K562 (cell line): ENCODE measurements around the gene LRMDA. TPM values are rescaled to one million over a fixed set of nuclear protein-coding genes. Genes with fewer than 3 reads are reported as not detected.

Experiments used
- ATAC-seq: fragments of 200-7000 bp; cut with Tn5 transposase; 3 replicates; pipeline ENCODE4 v1.9.1; 2020; ENCODE audit warnings: moderate library complexity
- BruUV-seq: library from RNA; stranded (reverse); fragments of 400-500 nt; replicated peaks from 2 replicates; lab custom pipeline; 2021; lab: Mats Ljungman, UMichigan
- CTCF ChIA-PET: fragments of 300-600 bp; formaldehyde crosslinking; extraction: SDS; loops from one replicate; lab custom pipeline; 2021; ENCODE audit warnings: low intra/inter-chr PET ratio; lab: Yijun Ruan, JAX
- POLR2A ChIA-PET: fragments of 300-600, 350-650 bp; sonication (Branson Sonifier 250); formaldehyde crosslinking; extraction: SDS; loops from one replicate; lab custom pipeline; 2021; ENCODE audit warnings: antibody characterized with exemption, inconsistent platforms; lab: Yijun Ruan, JAX
- DNase-seq, 4 experiments: peaks; one replicate each; pipeline versions ENCODE4 v3.0.0 to v3.0.0-alpha.2; 2011 to 2018; ENCODE audit warnings: low spot score in 3 of 4, mixed read lengths in 3 of 4; ENCODE audit errors: extremely low read depth in 1 of 4
- FAIRE-seq: peaks from 2 replicates; lab custom pipeline; 2011; peaks lifted over from hg19 to GRCh38; lab: Jason Lieb, UNC
- H2AFZ ChIP-seq: 2 replicates; pipeline ENCODE4 v1.6.0; 2011; ENCODE audit warnings: low read depth, low read length, control low read depth, inconsistent platforms
- H3K27ac ChIP-seq: fragments of 200-600 bp; 3 replicates; pipeline ENCODE4 v1.8.0; 2011; ENCODE audit warnings: low read depth, mild to moderate bottlenecking, control low read depth, inconsistent platforms, low read length, moderate library complexity, mixed read lengths; ENCODE audit errors: extremely low read depth
- H3K27me3 ChIP-seq, 2 experiments: fragments of 300-600 bp in 1 of 2; 2 replicates in 1 of 2; 3 replicates in 1 of 2; pipeline versions ENCODE4 v1.6.0 to v1.8.0; 2011; ENCODE audit warnings: inconsistent platforms in 2 of 2, low read length in 2 of 2, mild to moderate bottlenecking in 1 of 2, mixed read lengths in 1 of 2, moderate library complexity in 1 of 2; ENCODE audit not compliant: control insufficient read depth in 2 of 2, insufficient read depth in 2 of 2
- H3K36me3 ChIP-seq: fragments of 300-600 bp; 3 replicates; pipeline ENCODE4 v1.8.0; 2011; ENCODE audit warnings: mild to moderate bottlenecking, low read length, inconsistent platforms; ENCODE audit not compliant: control insufficient read depth, insufficient read depth
- H3K4me1 ChIP-seq, 2 experiments: fragments of 200-600 bp in 1 of 2; replicated peaks in 1 of 2; 2 replicates in 1 of 2; 3 replicates in 1 of 2; pipeline versions ENCODE4 v1.5.1 to v1.8.0; 2011; ENCODE audit warnings: inconsistent platforms in 2 of 2, low read length in 2 of 2, mild to moderate bottlenecking in 1 of 2, mixed read lengths in 1 of 2, moderate library complexity in 1 of 2; ENCODE audit not compliant: control insufficient read depth in 2 of 2, insufficient read depth in 2 of 2
- H3K4me2 ChIP-seq: 2 replicates; pipeline ENCODE4 v1.6.1; 2011; ENCODE audit warnings: low read length, control low read depth, inconsistent platforms, mixed read lengths; ENCODE audit not compliant: insufficient read depth
- H3K4me3 ChIP-seq: fragments of 200-600 bp; sonication (generic), shearing (Covaris generic); 2 replicates; pipeline ENCODE4 v1.5.1; 2016; ENCODE audit warnings: control low read depth, inconsistent platforms
- H3K79me2 ChIP-seq: fragments of 200-600 bp; 3 replicates; pipeline ENCODE4 v1.8.0; 2011; ENCODE audit warnings: low read length, inconsistent platforms; ENCODE audit not compliant: control insufficient read depth, insufficient read depth
- H3K9ac ChIP-seq, 2 experiments: 2 replicates each; pipeline versions ENCODE4 v1.6.0 to v1.6.1; 2011; ENCODE audit warnings: low read depth in 2 of 2, low read length in 2 of 2, control low read depth in 1 of 2, inconsistent platforms in 1 of 2, mild to moderate bottlenecking in 1 of 2, mixed read lengths in 1 of 2; ENCODE audit not compliant: insufficient read depth in 1 of 2
- H3K9me1 ChIP-seq: one replicate; pipeline ENCODE4 v1.6.0; 2011; ENCODE audit warnings: inconsistent platforms, mild to moderate bottlenecking, low read length, moderate library complexity; ENCODE audit not compliant: control insufficient read depth, insufficient read depth
- H3K9me3 ChIP-seq: replicated peaks from 2 replicates; pipeline ENCODE4 v1.5.1; 2011; ENCODE audit warnings: low read depth, low read length, inconsistent platforms; ENCODE audit not compliant: control insufficient read depth, insufficient read depth
- H4K20me1 ChIP-seq: replicated peaks from 2 replicates; pipeline ENCODE4 v1.6.1; 2011; ENCODE audit warnings: low read length, inconsistent platforms, mixed read lengths; ENCODE audit not compliant: control insufficient read depth, insufficient read depth
- GMEB1 ChIP-seq: fragments of 250-450 bp; sonication (Bioruptor Pico); IDR thresholded peaks from 2 replicates; pipeline ENCODE4 v1.4.0; 2020; ENCODE audit warnings: mild to moderate bottlenecking
- HBP1 ChIP-seq: fragments of 450-650 bp; formaldehyde crosslinking; IDR thresholded peaks from 2 replicates; pipeline ENCODE4 v1.4.0; 2022; ENCODE audit warnings: missing genetic modification characterization
- NFIX ChIP-seq: fragments of 250-450 bp; sonication (Bioruptor Pico); IDR thresholded peaks from 2 replicates; pipeline ENCODE4 v1.4.0; 2020; ENCODE audit warnings: low read depth, mild to moderate bottlenecking, moderate library complexity
- NR2C1 ChIP-seq, 2 experiments: fragments of 450-650 bp; IDR thresholded peaks; 2 replicates each; pipeline ENCODE4 v1.6.1; 2017; ENCODE audit warnings: mild to moderate bottlenecking in 2 of 2, antibody characterized with exemption in 1 of 2, inconsistent platforms in 1 of 2, missing compliant biosample characterization in 1 of 2, missing genetic modification characterization in 1 of 2
- RNF2 ChIP-seq: sonication (generic); IDR thresholded peaks from 2 replicates; pipeline ENCODE4 v1.6.1; 2016
- TAF7 ChIP-seq: fragments of 450-650 bp; IDR thresholded peaks from 2 replicates; pipeline ENCODE4 v1.6.1; 2016; ENCODE audit warnings: missing genetic modification characterization, missing compliant biosample characterization
- ZFP36 ChIP-seq: fragments of 150-350 bp; IDR thresholded peaks from 2 replicates; pipeline ENCODE4 v1.6.1; 2018; ENCODE audit warnings: low read length, low read depth; ENCODE audit not compliant: partially characterized antibody
- ZKSCAN1 ChIP-seq: fragments of 150-350 bp; IDR thresholded peaks from 2 replicates; pipeline ENCODE4 v1.6.1; 2016; ENCODE audit warnings: low read depth, low read length
- ZNF583 ChIP-seq: fragments of 250-450 bp; sonication (Bioruptor Pico); IDR thresholded peaks from 2 replicates; pipeline ENCODE4 v1.4.0; 2020
- ZNF644 ChIP-seq: fragments of 200-800 bp; sonication (Bioruptor generic); IDR thresholded peaks from 2 replicates; pipeline ENCODE4 v1.6.1; 2016; ENCODE audit warnings: low read depth, missing genetic modification characterization, missing compliant biosample characterization
- ZZZ3 ChIP-seq: fragments of 450-650 bp; IDR thresholded peaks from 2 replicates; pipeline ENCODE4 v1.6.1; 2016; ENCODE audit warnings: antibody characterized with exemption, mild to moderate bottlenecking, moderate library complexity
- WGBS: fragments of 100-300 bp; shearing (Covaris generic); methylation state at CpG from one replicate; pipeline ENCODE4 v1.1.6; 2016; ENCODE audit warnings: low coverage, mixed read lengths; ENCODE audit not compliant: insufficient coverage; ENCODE audit errors: missing lambda C conversion rate; 5-methylcytosine and 5-hydroxymethylcytosine counted together
- in situ Hi-C: fragments of 300-500 bp; cut with MboI; formaldehyde crosslinking; loops from 4 replicates; pipeline ENCODE4 v1.15.0; 2018; ENCODE audit warnings: inconsistent platforms, mixed read lengths
- intact Hi-C: fragments of 100-400 bp; cut with micrococcal nuclease; formaldehyde crosslinking; loops from 2 replicates; pipeline ENCODE4 v1.14.2; 2022
- polyA plus RNA-seq, 8 experiments: library from polyadenylated mRNA; depleted of rRNA in 4 of 8; stranded (reverse) in 5 of 8; unstranded in 3 of 8; fragments of >200 nt; fragmentation: Nextera tagmentation in 2 of 8; fragmentation: Illumina TruSeq in 1 of 8; extraction: Ambion mirVana in 2 of 8; extraction: Trizol in 1 of 8; gene quantifications; 2 replicates each; pipeline versions ENCODE4 v1.2.1 to v1.2.3, GENCODE V29; 2011 to 2014; ENCODE audit warnings: inconsistent platforms in 1 of 8, missing spikeins in 1 of 8
- total RNA-seq, 7 experiments: library from RNA; depleted of rRNA in 6 of 7; stranded (reverse); fragments of >200 nt in 6 of 7; fragmentation: Illumina TruSeq in 2 of 7; extraction: Trizol in 2 of 7; gene quantifications; 2 replicates each; pipeline versions ENCODE4 v1.2.1 to v1.2.3, GENCODE V29; 2011 to 2021; ENCODE audit warnings: low replicate concordance in 1 of 7

The LRMDA gene
- total and polyA plus RNA-seq, 9 of the 15 experiments (the other 6 are each of a cell fraction or from before 2014, with no cell fraction given): 0.25 TPM; not detected in 8

- Histone ChIP-seq H3K79me2 (no peaks in the 10 kb centered on the region), H3K9ac (no peak overlapping the region), H3K4me1 (no peaks in the 10 kb centered on the region), H3K9me1 (no peaks in the 10 kb centered on the region), H4K20me1 (no peaks in the 10 kb centered on the region), H3K9me3 (no peaks in the 10 kb centered on the region), H3K36me3 (no peaks in the 10 kb centered on the region), H3K27ac (no peak overlapping the region), H3K4me2 (no peak overlapping the region), H3K27me3 (no peaks in the 10 kb centered on the region), H3K4me3 (no peak overlapping the region), H2AFZ (no peak overlapping the region)
- FAIRE-seq (no peak), ATAC-seq (no peak), DNase-seq (no peak)
- intact Hi-C loops (no loop called here), in situ Hi-C loops (no loop called here)
- no TSS peak for BruUV-seq
- no peak for TF ChIP-seq ZZZ3
- TF ChIP-seq NFIX: no peak
- TF ChIP-seq ZFP36: no peak
- no peak for TF ChIP-seq ZNF583
- no peak for TF ChIP-seq GMEB1
- TF ChIP-seq HBP1: no peak
- no peak for TF ChIP-seq TAF7
- no peak for TF ChIP-seq ZNF644 (tag)
- no peak for TF ChIP-seq RNF2
- no peak for TF ChIP-seq ZKSCAN1
- TF ChIP-seq NR2C1 (IDR thresholded peaks at IDR 0.05): no peak
- TF ChIP-seq NR2C1 (tag; IDR thresholded peaks at IDR 0.05): no peak
- 3% methylated on average over 4 of the region's 4 CpGs for WGBS
- POLR2A ChIA-PET: no interaction called here
- CTCF ChIA-PET: no interaction called here
These were observed 765.9 kb downstream of the LRMDA start for GRCh38 chr10:76197293-76197692.
